ENCODE data around the gene COL5A1.

COL5A1 gene

DNA sequence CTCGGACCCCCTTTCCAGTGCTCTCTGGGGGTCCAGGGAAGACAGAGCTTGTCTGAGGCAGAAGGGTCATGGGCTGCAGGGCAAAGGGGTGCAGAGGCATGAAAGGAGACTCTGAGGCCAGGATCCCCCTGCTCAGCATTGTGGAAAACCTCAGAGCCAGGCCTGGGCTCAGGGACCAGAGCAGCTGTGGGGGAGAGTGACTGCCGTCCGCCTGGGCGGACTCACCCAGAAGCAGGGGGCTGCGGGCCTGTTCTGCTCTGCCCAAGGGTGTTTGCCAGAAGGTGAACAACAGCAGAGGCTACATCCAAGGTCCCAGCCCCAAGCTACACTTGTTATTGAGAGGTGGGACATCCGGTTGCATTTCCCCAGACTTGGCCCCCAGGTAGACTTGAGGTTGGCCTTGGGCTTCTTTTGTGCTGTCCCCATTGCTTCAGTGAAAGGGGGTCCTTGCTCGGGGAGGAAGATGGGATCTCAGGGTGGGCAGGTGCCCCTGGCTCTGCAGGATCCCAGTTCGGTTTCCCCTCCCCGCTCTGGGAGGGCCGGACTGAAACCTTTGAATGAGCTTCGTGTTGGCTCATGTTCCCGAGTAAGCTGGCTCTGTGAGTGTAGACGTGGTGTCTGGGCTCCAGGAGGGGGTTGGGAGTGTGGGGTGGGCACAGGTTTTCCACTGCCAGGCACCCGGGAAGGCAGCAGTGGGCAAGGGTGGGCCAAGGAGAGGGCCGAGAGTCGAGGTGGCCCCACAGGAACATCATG is 92.1 kb downstream of the COL5A1 start:
- no peak for DNase-seq (ENCODE audit: low read depth)
- no peak overlapping the region for H3K4me3 ChIP-seq (ENCODE audit: low read depth, low read length)
- TF ChIP-seq, protein P1, sequence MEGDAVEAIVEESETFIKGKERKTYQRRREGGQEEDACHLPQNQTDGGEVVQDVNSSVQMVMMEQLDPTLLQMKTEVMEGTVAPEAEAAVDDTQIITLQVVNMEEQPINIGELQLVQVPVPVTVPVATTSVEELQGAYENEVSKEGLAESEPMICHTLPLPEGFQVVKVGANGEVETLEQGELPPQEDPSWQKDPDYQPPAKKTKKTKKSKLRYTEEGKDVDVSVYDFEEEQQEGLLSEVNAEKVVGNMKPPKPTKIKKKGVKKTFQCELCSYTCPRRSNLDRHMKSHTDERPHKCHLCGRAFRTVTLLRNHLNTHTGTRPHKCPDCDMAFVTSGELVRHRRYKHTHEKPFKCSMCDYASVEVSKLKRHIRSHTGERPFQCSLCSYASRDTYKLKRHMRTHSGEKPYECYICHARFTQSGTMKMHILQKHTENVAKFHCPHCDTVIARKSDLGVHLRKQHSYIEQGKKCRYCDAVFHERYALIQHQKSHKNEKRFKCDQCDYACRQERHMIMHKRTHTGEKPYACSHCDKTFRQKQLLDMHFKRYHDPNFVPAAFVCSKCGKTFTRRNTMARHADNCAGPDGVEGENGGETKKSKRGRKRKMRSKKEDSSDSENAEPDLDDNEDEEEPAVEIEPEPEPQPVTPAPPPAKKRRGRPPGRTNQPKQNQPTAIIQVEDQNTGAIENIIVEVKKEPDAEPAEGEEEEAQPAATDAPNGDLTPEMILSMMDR (IDR thresholded peaks at IDR 0.05; ENCODE audit: low read depth, low read length, missing control alignments) = no peak
- in situ Hi-C loops (cut with HindIII; ENCODE audit: low sequenced_read_pairs) = no loop called here

DNA sequence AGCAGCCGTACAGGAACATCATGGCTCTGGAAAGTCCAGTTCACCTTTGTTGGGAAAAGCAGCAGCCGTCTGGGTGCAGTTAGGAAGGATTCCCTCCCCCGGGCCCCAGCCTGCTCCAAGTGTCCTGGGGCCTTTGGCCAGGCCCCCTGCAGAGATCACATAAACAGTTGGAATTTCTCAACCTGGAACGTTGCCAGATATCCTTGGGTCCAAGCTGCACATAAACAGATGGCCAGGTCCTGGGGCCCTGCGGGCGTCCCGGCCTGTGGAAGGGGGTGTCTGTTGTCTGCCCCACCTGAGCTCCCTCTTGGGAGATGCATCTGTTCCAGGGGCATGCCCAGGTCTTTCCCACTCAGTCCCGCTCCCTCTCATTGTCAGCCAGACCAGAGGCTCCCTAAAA is 92.7 kb downstream of the COL5A1 start:
- H3K4me3 ChIP-seq (ENCODE audit: low read depth, low read length) = no peak overlapping the region
- in situ Hi-C loops (cut with HindIII; ENCODE audit: low sequenced_read_pairs) = no loop called here
- DNase-seq (ENCODE audit: low read depth) = peak; percentile 35
- TF ChIP-seq, protein P1 (IDR thresholded peaks at IDR 0.05; ENCODE audit: low read depth, low read length, missing control alignments) = no peak

DNA sequence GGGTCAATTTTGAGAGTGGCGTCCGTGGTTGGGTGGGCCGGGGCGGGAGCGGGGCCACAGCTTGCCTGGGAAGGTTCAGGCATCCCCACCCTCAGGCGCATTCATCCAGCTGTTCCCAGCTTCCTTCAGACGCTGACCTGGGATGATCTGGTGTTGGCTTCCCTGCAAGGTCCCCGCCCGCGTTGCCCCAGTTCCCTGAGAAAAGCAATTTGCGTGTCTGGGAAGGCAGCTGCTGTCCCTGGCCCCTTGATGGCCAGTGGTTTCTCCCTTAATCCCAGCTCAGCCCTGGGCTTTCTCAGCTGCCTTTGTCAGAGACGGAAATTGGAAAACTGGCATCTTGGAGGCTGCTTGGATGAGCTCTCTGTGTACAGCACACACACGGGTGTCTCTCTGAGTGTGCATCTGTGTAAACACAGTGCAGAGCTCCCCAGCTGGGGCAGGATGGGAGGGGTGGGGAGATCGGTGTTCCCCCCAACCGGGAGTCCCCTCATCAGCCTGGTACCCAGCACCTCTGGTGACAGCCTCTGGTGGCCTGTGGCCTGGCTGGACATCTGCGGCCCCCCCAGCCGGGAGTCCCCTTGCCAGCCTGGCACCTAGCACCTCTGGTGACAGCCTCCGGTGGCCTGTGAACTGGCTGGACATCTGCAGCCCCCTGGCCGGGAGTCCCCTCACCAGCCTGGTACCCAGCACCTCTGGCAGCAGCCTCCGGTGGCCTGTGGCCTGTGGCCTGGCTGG is 94.0 kb downstream of the COL5A1 start:
- no peak for DNase-seq (ENCODE audit: low read depth)
- no peak overlapping the region for H3K4me3 ChIP-seq (ENCODE audit: low read depth, low read length)
- in situ Hi-C loops (cut with HindIII; ENCODE audit: low sequenced_read_pairs) = no loop called here
- TF ChIP-seq, protein P1 (IDR thresholded peaks at IDR 0.05; ENCODE audit: low read depth, low read length, missing control alignments) = no peak

DNA sequence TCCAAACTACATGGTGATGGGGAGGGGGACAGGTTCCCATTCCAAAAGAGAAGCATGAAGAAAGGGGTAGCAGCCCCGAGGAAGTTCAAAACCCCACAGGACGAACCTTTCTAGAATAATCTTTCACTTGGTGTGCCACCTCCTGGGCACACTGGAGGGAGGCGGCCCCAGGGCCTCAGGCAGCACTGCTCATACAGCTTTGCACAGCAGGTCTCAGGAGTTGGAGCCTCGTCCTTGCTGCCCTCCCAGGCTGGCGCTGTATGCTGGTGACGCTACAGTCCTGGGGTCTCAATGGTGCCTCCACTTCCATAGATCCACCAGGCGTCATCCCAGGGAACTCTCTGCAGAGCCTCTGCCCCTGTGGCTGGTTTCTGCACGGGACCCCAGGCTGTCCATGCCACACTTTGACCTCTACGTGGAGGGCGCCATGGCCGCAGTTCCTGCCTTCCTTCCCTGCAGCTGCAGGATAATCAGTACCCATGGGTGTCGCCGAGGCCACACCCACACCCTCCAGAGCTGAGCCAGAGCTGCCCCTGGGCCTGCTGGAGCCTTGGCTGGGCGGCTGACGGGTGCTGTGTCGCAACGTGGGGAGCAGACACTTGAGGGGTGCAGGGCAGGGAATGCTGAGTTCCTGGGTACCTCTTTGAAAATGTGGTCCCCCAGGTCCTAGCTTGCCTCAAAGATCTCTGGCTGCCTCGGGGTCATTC is 95.3 kb downstream of the COL5A1 start:
- in situ Hi-C loops (cut with HindIII; ENCODE audit: low sequenced_read_pairs) = no loop called here
- H3K4me3 ChIP-seq (ENCODE audit: low read depth, low read length) = no peak overlapping the region
- no peak for DNase-seq (ENCODE audit: low read depth)
- TF ChIP-seq, protein P1 (IDR thresholded peaks at IDR 0.05; ENCODE audit: low read depth, low read length, missing control alignments) = no peak

DNA sequence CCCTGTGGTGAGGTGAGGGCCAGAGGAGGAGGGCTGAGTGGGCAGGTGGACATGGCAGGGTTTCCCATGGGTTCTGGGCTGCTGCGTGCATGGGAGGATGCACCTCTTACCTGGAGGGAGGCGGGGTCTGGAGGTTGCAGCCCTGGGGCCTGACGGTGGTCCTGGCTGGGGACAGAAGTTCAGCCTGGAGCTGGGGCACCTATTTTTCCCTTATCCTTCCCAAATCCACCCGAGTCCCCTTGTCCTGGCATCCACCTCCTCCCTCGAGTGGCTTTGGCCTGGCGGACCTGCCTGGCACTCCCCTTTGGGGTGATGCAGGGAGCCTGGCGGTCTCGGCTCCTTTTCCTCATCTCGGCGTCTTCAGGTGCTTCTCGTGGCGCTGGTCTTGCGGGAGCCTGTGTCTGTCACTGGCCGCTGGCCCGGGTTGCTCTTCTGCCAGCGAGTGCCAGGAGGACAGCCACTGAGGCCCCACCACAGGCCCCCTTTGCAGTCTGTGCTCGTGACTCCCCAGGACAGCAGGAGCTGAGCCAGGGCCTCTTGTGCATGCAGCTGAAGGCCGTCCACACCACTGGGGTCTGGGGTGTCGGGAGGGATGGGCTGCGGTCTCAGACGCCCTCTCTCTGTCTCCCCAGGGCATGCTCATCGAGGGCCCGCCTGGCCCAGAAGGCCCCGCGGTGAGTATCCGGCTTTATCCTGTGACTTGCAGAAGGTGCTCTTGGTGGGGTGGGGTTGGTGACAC is 96.4 kb downstream of the COL5A1 start:
- TF ChIP-seq, protein P1 (IDR thresholded peaks at IDR 0.05; ENCODE audit: low read depth, low read length, missing control alignments) = no peak
- H3K4me3 ChIP-seq (ENCODE audit: low read depth, low read length) = no peak overlapping the region
- DNase-seq (ENCODE audit: low read depth) = no peak
- in situ Hi-C loops (cut with HindIII; ENCODE audit: low sequenced_read_pairs) = no loop called here

Measured in astrocyte of the cerebellum (primary cell).